Tibial artery (tissue), 4 donors: ENCODE data around the gene NTRK3.

ENCODE experiments used
- DNase-seq, 2 donors: peaks; one replicate each; pipeline ENCODE4 v3.0.0-alpha.2; 2019
- H3K27ac ChIP-seq, 2 donors: fragments of 200-600 bp; sonication (generic) in 1 of 2; 1 replicate in 1 of 2; 2 replicates in 1 of 2; pipeline ENCODE4 v1.5.1; 2018 to 2019; ENCODE audit warnings: mild to moderate bottlenecking in 1 of 2
- H3K27me3 ChIP-seq, 2 donors: fragments of 200-600 bp; sonication (generic) in 1 of 2; one replicate each; pipeline versions ENCODE4 v1.5.1 to v1.6.0; 2016 to 2019
- H3K36me3 ChIP-seq, 3 donors: fragments of 200-600 bp; sonication (generic) in 2 of 3; one replicate each; pipeline ENCODE4 v1.5.1; 2016 to 2019; ENCODE audit warnings: mild to moderate bottlenecking in 2 of 3
- H3K4me1 ChIP-seq, 4 donors: fragments of 200-600 bp; sonication (generic) in 2 of 4; 1 replicate in 3 of 4; 2 replicates in 1 of 4; pipeline ENCODE4 v1.5.1; 2016 to 2019
- H3K4me3 ChIP-seq, 2 donors: fragments of 200-600 bp; sonication (generic) in 1 of 2; 1 replicate in 1 of 2; 2 replicates in 1 of 2; pipeline ENCODE4 v1.5.1; 2018 to 2019; ENCODE audit warnings: mild to moderate bottlenecking in 2 of 2
- H3K9me3 ChIP-seq, 3 donors: fragments of 200-600 bp; sonication (generic) in 1 of 3; one replicate each; pipeline ENCODE4 v1.5.1; 2016 to 2019
- CTCF ChIP-seq, 2 experiments: fragments of 200-600 bp in 1 of 2; fragments of 450-650 bp in 1 of 2; IDR thresholded peaks; one replicate each; pipeline ENCODE4 v1.5.1; 2017 to 2019; ENCODE audit warnings: antibody characterized with exemption in 2 of 2, mild to moderate bottlenecking in 1 of 2, moderate library complexity in 1 of 2
- intact Hi-C: fragments of 100-400 bp; cut with DNase I; formaldehyde crosslinking; loops from one replicate; pipeline ENCODE4 v1.15.0; 2023; ENCODE audit warnings: low total_unique reads

The NTRK3 gene

GRCh38 chr15:87971076-87971475, 285.5 kb downstream of the NTRK3 start:
- H3K4me1 ChIP-seq, result peaks cover 0 to 71% (median 29%) of the 10 kb centered on the region in 4 donors
- no peaks in the 10 kb centered on the region for H3K27me3 ChIP-seq
- H3K4me3 ChIP-seq, result no peak overlapping the region
- TF ChIP-seq CTCF (IDR thresholded peaks at IDR 0.05), result no peak
- intact Hi-C loops, result no loop called here
- peak overlapping the region; percentile 70 to 74 for H3K27ac ChIP-seq
- H3K36me3 ChIP-seq, result no peaks in the 10 kb centered on the region
- no peak for DNase-seq
- H3K9me3 ChIP-seq, result no peaks in the 10 kb centered on the region

- H3K27ac ChIP-seq, result no peak overlapping the region
- intact Hi-C loops, result no loop called here
- no peaks in the 10 kb centered on the region for H3K36me3 ChIP-seq
- H3K9me3 ChIP-seq, result no peaks in the 10 kb centered on the region
- H3K4me3 ChIP-seq, result no peak overlapping the region
- TF ChIP-seq CTCF (IDR thresholded peaks at IDR 0.05), result no peak
- peaks cover 0 to 46% (median 16%) of the 10 kb centered on the region in 4 donors for H3K4me1 ChIP-seq
- no peak for DNase-seq
- H3K27me3 ChIP-seq, result no peaks in the 10 kb centered on the region
These were observed 288.6 kb downstream of the NTRK3 start for GRCh38 chr15:87967951-87968350.

GRCh38 chr15:87965304-87965703, 291.2 kb downstream of the NTRK3 start:
- H3K36me3 ChIP-seq, result no peaks in the 10 kb centered on the region
- peaks cover 0 to 44% (median 13%) of the 10 kb centered on the region in 4 donors for H3K4me1 ChIP-seq
- no peak for TF ChIP-seq CTCF (IDR thresholded peaks at IDR 0.05)
- H3K27ac ChIP-seq, result no peak overlapping the region
- intact Hi-C loops, result no loop called here
- H3K27me3 ChIP-seq, result no peaks in the 10 kb centered on the region
- no peak for DNase-seq
- no peak overlapping the region for H3K4me3 ChIP-seq
- H3K9me3 ChIP-seq, result no peaks in the 10 kb centered on the region

GRCh38 chr15:87962428-87962827, 294.1 kb downstream of the NTRK3 start:
- H3K27me3 ChIP-seq, result no peaks in the 10 kb centered on the region
- no peak overlapping the region for H3K4me3 ChIP-seq
- H3K9me3 ChIP-seq, result no peaks in the 10 kb centered on the region
- H3K36me3 ChIP-seq, result no peaks in the 10 kb centered on the region
- intact Hi-C loops, result no loop called here
- no peak for TF ChIP-seq CTCF (IDR thresholded peaks at IDR 0.05)
- DNase-seq, result no peak
- peaks cover 0 to 39% (median 12%) of the 10 kb centered on the region in 4 donors for H3K4me1 ChIP-seq
- H3K27ac ChIP-seq, result peak overlapping the region in 1 of 2 donors; percentile 67

GRCh38 chr15:87961851-87962420, 294.6 kb downstream of the NTRK3 start:
- TF ChIP-seq CTCF (IDR thresholded peaks at IDR 0.05), result no peak
- no peaks in the 10 kb centered on the region for H3K36me3 ChIP-seq
- intact Hi-C loops, result no loop called here
- peak overlapping the region in 1 of 2 donors; percentile 67 for H3K27ac ChIP-seq
- H3K27me3 ChIP-seq, result no peaks in the 10 kb centered on the region
- no peak for DNase-seq
- H3K4me3 ChIP-seq, result no peak overlapping the region
- peaks cover 0 to 39% (median 12%) of the 10 kb centered on the region in 4 donors for H3K4me1 ChIP-seq
- H3K9me3 ChIP-seq, result no peaks in the 10 kb centered on the region

GRCh38 chr15:87959662-87960061, 296.9 kb downstream of the NTRK3 start:
- Histone ChIP-seq H3K36me3 (no peaks in the 10 kb centered on the region), H3K4me3 (no peak overlapping the region), H3K27me3 (no peaks in the 10 kb centered on the region), H3K9me3 (no peaks in the 10 kb centered on the region), H3K27ac (peak overlapping the region; percentile 67 to 74), H3K4me1 (peaks cover 0 to 53% (median 19%) of the 10 kb centered on the region in 4 donors)
- TF ChIP-seq CTCF (IDR thresholded peaks at IDR 0.05), result no peak
- DNase-seq, result peak; percentile 53 to 81
- intact Hi-C loops, result no loop called here
